H1 (cell line): ENCODE data around the gene GLB1L2. TPM values are rescaled to one million over a fixed set of nuclear protein-coding genes. Genes with fewer than 3 reads are reported as not detected.

Source experiments
- CTCF ChIA-PET: fragments of 300-600 bp; sonication (Branson Sonifier 250); formaldehyde crosslinking; loops from one replicate; lab custom pipeline; 2021; ENCODE audit not compliant: partially characterized antibody; lab: Charles Lee
- POLR2A ChIA-PET: fragments of 300-600 bp; sonication (Branson Sonifier 250); formaldehyde crosslinking; loops from one replicate; lab custom pipeline; 2021; ENCODE audit warnings: inconsistent platforms; ENCODE audit not compliant: partially characterized antibody; lab: Charles Lee
- DNase-seq, 2 experiments: peaks; one replicate each; pipeline versions ENCODE4 v3.0.0 to v3.0.0-alpha.2; 2010 to 2022; ENCODE audit warnings: low spot score in 2 of 2, low read depth in 1 of 2, mixed read lengths in 1 of 2
- FAIRE-seq: peaks from 2 replicates; lab custom pipeline; 2011; peaks lifted over from hg19 to GRCh38; lab: Jason Lieb, UNC
- H2AFZ ChIP-seq: 2 replicates; pipeline ENCODE4 v1.8.1; 2012; ENCODE audit warnings: low read length, inconsistent platforms
- H2AK5ac ChIP-seq: 2 replicates; pipeline ENCODE4 v1.6.1; 2013; ENCODE audit warnings: low read depth, low read length
- H2BK120ac ChIP-seq: replicated peaks from 2 replicates; pipeline ENCODE3; 2013; ENCODE audit warnings: low read depth, low read length, inconsistent platforms
- H2BK12ac ChIP-seq: 2 replicates; pipeline ENCODE4 v1.6.1; 2013; ENCODE audit warnings: low read depth, low read length
- H2BK15ac ChIP-seq: 2 replicates; pipeline ENCODE4 v1.6.1; 2013; ENCODE audit warnings: low read length
- H2BK20ac ChIP-seq: 2 replicates; pipeline ENCODE4 v1.6.1; 2013; ENCODE audit warnings: low read length
- H2BK5ac ChIP-seq: 2 replicates; pipeline ENCODE4 v1.6.1; 2013; ENCODE audit warnings: low read depth, low read length
- H3K14ac ChIP-seq: 2 replicates; pipeline ENCODE4 v1.6.1; 2013; ENCODE audit warnings: inconsistent platforms; ENCODE audit not compliant: insufficient read length
- H3K18ac ChIP-seq: 2 replicates; pipeline ENCODE4 v1.6.1; 2013; ENCODE audit warnings: low read length; ENCODE audit errors: extremely low read depth
- H3K23ac ChIP-seq: 2 replicates; pipeline ENCODE4 v1.6.1; 2013; ENCODE audit warnings: inconsistent platforms; ENCODE audit not compliant: insufficient read length
- H3K23me2 ChIP-seq: 2 replicates; pipeline ENCODE4 v1.6.1; 2013; ENCODE audit warnings: low read depth, low read length
- H3K27ac ChIP-seq: 2 replicates; pipeline ENCODE4 v1.6.1; 2011; ENCODE audit warnings: low read depth, low read length, inconsistent platforms
- H3K27me3 ChIP-seq, 4 experiments: replicated peaks in 1 of 4; 1 replicate in 1 of 4; 2 replicates in 3 of 4; pipeline versions ENCODE4 v1.6.1 to v1.8.1; 2011 to 2013; ENCODE audit warnings: low read length in 3 of 4, mild to moderate bottlenecking in 3 of 4, inconsistent platforms in 2 of 4, mixed read lengths in 2 of 4, moderate library complexity in 1 of 4; ENCODE audit not compliant: control insufficient read depth in 3 of 4, insufficient read depth in 3 of 4; ENCODE audit errors: extremely low read depth in 1 of 4
- H3K36me3 ChIP-seq, 4 experiments: 2 replicates each; pipeline versions ENCODE4 v1.6.1 to v1.8.1; 2011 to 2013; ENCODE audit warnings: mild to moderate bottlenecking in 4 of 4, low read length in 3 of 4, moderate library complexity in 2 of 4, control low read depth in 1 of 4, inconsistent platforms in 1 of 4; ENCODE audit not compliant: insufficient read depth in 4 of 4, control insufficient read depth in 2 of 4
- H3K4ac ChIP-seq: replicated peaks from 2 replicates; pipeline ENCODE3; 2013; ENCODE audit warnings: low read length, low read depth, mixed read lengths, inconsistent platforms; ENCODE audit not compliant: insufficient read length
- H3K4me1 ChIP-seq, 4 experiments: replicated peaks in 1 of 4; 1 replicate in 1 of 4; 2 replicates in 3 of 4; pipeline versions ENCODE4 v1.6.1 to v1.8.1; 2011 to 2013; ENCODE audit warnings: low read length in 3 of 4, inconsistent platforms in 2 of 4, mixed read lengths in 1 of 4; ENCODE audit not compliant: insufficient read depth in 4 of 4, control insufficient read depth in 3 of 4
- H3K4me2 ChIP-seq, 2 experiments: 2 replicates each; pipeline versions ENCODE4 v1.6.1 to v1.8.1; 2011 to 2013; ENCODE audit warnings: low read depth in 2 of 2, low read length in 2 of 2, control low read depth in 1 of 2, inconsistent platforms in 1 of 2, mild to moderate bottlenecking in 1 of 2; ENCODE audit not compliant: insufficient read depth in 1 of 2
- H3K4me3 ChIP-seq, 4 experiments: fragments of 200-600, 300-600 bp in 1 of 4; sonication (generic), shearing (Covaris generic), sonication (Bioruptor Twin) in 1 of 4; 2 replicates each; pipeline versions ENCODE4 v1.5.1 to v1.8.1; 2011 to 2016; ENCODE audit warnings: low read length in 4 of 4, low read depth in 3 of 4, control low read depth in 2 of 4, inconsistent platforms in 2 of 4, mild to moderate bottlenecking in 2 of 4, mixed read lengths in 1 of 4, moderate library complexity in 1 of 4; ENCODE audit not compliant: insufficient read depth in 2 of 4; ENCODE audit errors: extremely low read depth in 1 of 4
- H3K56ac ChIP-seq: replicated peaks from 2 replicates; pipeline ENCODE3; 2013; ENCODE audit warnings: low read depth, mild to moderate bottlenecking, mixed read lengths, low read length, inconsistent platforms; ENCODE audit not compliant: insufficient read length
- H3K79me1 ChIP-seq: 2 replicates; pipeline ENCODE4 v1.6.1; 2013; ENCODE audit warnings: low read depth, low read length, control low read depth
- H3K79me2 ChIP-seq, 2 experiments: 2 replicates each; pipeline versions ENCODE4 v1.6.1 to v1.8.1; 2012 to 2013; ENCODE audit warnings: low read length in 2 of 2, mild to moderate bottlenecking in 2 of 2, inconsistent platforms in 1 of 2; ENCODE audit not compliant: insufficient read depth in 2 of 2, control insufficient read depth in 1 of 2
- H3K9ac ChIP-seq, 4 experiments: replicated peaks in 1 of 4; 1 replicate in 1 of 4; 2 replicates in 3 of 4; pipeline versions ENCODE4 v1.6.1 to v1.8.1; 2011 to 2013; ENCODE audit warnings: low read depth in 3 of 4, low read length in 3 of 4, control low read depth in 2 of 4, mild to moderate bottlenecking in 2 of 4, moderate library complexity in 2 of 4, inconsistent platforms in 1 of 4; ENCODE audit errors: extremely low read depth in 1 of 4
- H3K9me3 ChIP-seq, 2 experiments: 2 replicates each; pipeline versions ENCODE4 v1.6.1 to v1.8.1; 2012 to 2013; ENCODE audit warnings: mild to moderate bottlenecking in 2 of 2, moderate library complexity in 2 of 2, control low read depth in 1 of 2, inconsistent platforms in 1 of 2, low read depth in 1 of 2, low read length in 1 of 2, mixed read lengths in 1 of 2; ENCODE audit not compliant: insufficient read depth in 2 of 2
- H4K20me1 ChIP-seq, 2 experiments: replicated peaks in 1 of 2; 2 replicates each; pipeline versions ENCODE3 to v1.8.1; 2011 to 2013; ENCODE audit warnings: inconsistent platforms in 2 of 2, low read length in 2 of 2, mild to moderate bottlenecking in 1 of 2; ENCODE audit not compliant: insufficient read depth in 2 of 2, control insufficient read depth in 1 of 2
- H4K5ac ChIP-seq: 2 replicates; pipeline ENCODE4 v1.6.1; 2013; ENCODE audit warnings: low read length, low read depth, mixed read lengths, inconsistent platforms; ENCODE audit not compliant: insufficient read length
- H4K8ac ChIP-seq: 2 replicates; pipeline ENCODE4 v1.8.0; 2013; ENCODE audit warnings: mild to moderate bottlenecking, moderate library complexity, low read length, inconsistent platforms; ENCODE audit not compliant: insufficient read depth; ENCODE audit errors: extremely low read depth
- H4K91ac ChIP-seq: replicated peaks from 2 replicates; pipeline ENCODE3; 2013; ENCODE audit warnings: low read length, mixed read lengths, inconsistent platforms; ENCODE audit not compliant: insufficient read length
- BACH1 ChIP-seq: IDR thresholded peaks from 2 replicates; pipeline ENCODE4 v1.6.1; 2012; ENCODE audit warnings: low read length, improper control_type of control experiment
- WGBS, 2 experiments: shearing (Covaris generic) in 1 of 2; methylation state at CpG; one replicate each; pipeline versions ENCODE4 v1.1.6 to v1.1.7; 2013 to 2015; ENCODE audit warnings: low lambda C conversion rate in 2 of 2, mixed read lengths in 2 of 2, inconsistent platforms in 1 of 2, low coverage in 1 of 2, missing lambda C conversion rate in 1 of 2; ENCODE audit not compliant: insufficient replicate concordance in 2 of 2, insufficient coverage in 1 of 2, insufficient read length in 1 of 2; ENCODE audit errors: extremely low coverage in 1 of 2, missing lambda C conversion rate in 1 of 2; 5-methylcytosine and 5-hydroxymethylcytosine counted together
- polyA plus RNA-seq, 7 experiments: library from polyadenylated mRNA; depleted of rRNA in 3 of 7; stranded (reverse) in 5 of 7; unstranded in 2 of 7; fragments of >200 nt in 5 of 7; fragments of 200-250 nt in 2 of 7; gene quantifications; 1 replicate in 5 of 7; 2 replicates in 1 of 7; 4 replicates in 1 of 7; pipeline versions ENCODE4 v1.2.1 to v1.2.3, GENCODE V29; 2011 to 2013; ENCODE audit warnings: missing spikeins in 2 of 7, mixed read lengths in 2 of 7
- total RNA-seq: library from RNA; stranded (reverse); fragmentation: NEBNext Ultra II Directional; extraction: Animal tissue kit (Norgen Biotek cat#: 25700); gene quantifications from 2 replicates; pipeline ENCODE4 v1.2.1, GENCODE V29; 2021
- TF ChIP-seq, protein P1 (sequence below), 3 experiments: IDR thresholded peaks; 1 replicate in 2 of 3; 2 replicates in 1 of 3; pipeline versions ENCODE4 v1.5.1 to v1.6.1; 2011; ENCODE audit warnings: low read length in 3 of 3, mild to moderate bottlenecking in 3 of 3, inconsistent platforms in 2 of 3, low read depth in 1 of 3, moderate library complexity in 1 of 3; ENCODE audit not compliant: insufficient read depth in 1 of 3; ENCODE audit errors: control extremely low read depth in 1 of 3

The GLB1L2 gene
- total and polyA plus RNA-seq, 2 of the 8 experiments (the other 6 are each of a cell fraction or from before 2014, with no cell fraction given) = 4.4 to 7.9 TPM

DNA sequence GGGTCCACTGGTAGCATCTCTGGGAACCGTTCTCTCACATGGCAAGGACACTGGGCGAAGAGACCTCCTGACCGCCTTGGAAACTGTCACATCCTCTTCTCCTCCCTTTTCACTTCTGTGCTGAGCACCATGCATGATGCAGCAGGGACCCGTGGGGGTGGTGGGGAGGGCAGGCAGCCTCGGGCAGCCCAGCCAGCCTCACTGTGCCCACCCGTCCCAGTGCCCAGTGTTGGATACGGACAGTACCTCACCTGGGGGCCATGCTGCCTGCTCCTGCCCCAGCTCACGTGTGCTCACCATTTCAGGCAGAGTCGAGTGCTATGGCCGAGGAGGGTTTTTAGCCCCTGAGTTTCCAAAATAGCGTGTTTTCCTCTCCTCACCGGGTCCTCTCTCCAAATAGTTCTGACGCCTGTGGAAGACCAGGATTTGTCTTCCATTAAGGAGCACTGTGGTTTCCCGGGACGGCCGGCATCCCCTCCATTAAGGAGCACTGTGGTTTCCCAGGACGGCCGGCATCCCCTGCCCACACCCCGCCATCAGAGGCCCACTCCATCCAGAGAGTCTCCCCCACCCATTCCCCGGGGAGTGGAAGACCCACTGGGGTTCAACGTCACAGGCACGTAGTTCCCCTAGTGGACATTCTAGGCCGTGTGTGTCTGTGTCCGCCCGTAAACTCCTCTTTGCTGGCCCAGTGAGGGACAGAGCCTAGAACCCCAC, 57.8 kb downstream of the GLB1L2 start:
- H2AK5ac ChIP-seq = no peak overlapping the region
- POLR2A ChIA-PET = interaction anchor here (0.7 kb wide), 1 partner anchor 156 kb away, joined by 3 read pairs; no protein-coding TSS in a partner anchor
- H3K23ac ChIP-seq = no peak overlapping the region
- no peak overlapping the region for H3K4me3 ChIP-seq
- no peak overlapping the region for H3K27ac ChIP-seq
- H4K8ac ChIP-seq = peak overlapping the region; percentile 42; the same call in 1 of the 2 replicates
- 94% methylated on average over 22 of the region's 25 CpGs; no CpG with 5 or more reads in 1 of the 2 experiments for WGBS, 2 experiments
- DNase-seq = no peak
- H3K27me3 ChIP-seq = no peaks in the 10 kb centered on the region
- peaks cover 8 to 19% of the 10 kb centered on the region in 2 experiments for H4K20me1 ChIP-seq
- no peak overlapping the region for H3K56ac ChIP-seq
- H3K4me1 ChIP-seq = peaks cover 0 to 3% (median 0%) of the 10 kb centered on the region in 4 experiments; a peak in 1 of 7 replicates
- no peak overlapping the region for H3K14ac ChIP-seq
- no peak overlapping the region for H3K4ac ChIP-seq
- H2BK12ac ChIP-seq = no peak overlapping the region
- H3K18ac ChIP-seq = no peak overlapping the region
- H2BK20ac ChIP-seq = no peak overlapping the region
- no peak overlapping the region for H2AFZ ChIP-seq
- 0 out of 2 replicates have a peak, but pooled peaks cover 2% of the 10 kb centered on the region for H3K79me1 ChIP-seq
- no peak overlapping the region for H4K5ac ChIP-seq
- CTCF ChIA-PET = interaction anchor here (1.1 to 4.8 kb wide), 4 partner anchors 14 to 130 kb away, joined by 3 to 17 read pairs (median 8); no protein-coding TSS in a partner anchor
- no peak overlapping the region for H3K9ac ChIP-seq
- H3K4me2 ChIP-seq = no peak overlapping the region
- no peaks in the 10 kb centered on the region for H3K23me2 ChIP-seq
- TF ChIP-seq, protein P1, sequence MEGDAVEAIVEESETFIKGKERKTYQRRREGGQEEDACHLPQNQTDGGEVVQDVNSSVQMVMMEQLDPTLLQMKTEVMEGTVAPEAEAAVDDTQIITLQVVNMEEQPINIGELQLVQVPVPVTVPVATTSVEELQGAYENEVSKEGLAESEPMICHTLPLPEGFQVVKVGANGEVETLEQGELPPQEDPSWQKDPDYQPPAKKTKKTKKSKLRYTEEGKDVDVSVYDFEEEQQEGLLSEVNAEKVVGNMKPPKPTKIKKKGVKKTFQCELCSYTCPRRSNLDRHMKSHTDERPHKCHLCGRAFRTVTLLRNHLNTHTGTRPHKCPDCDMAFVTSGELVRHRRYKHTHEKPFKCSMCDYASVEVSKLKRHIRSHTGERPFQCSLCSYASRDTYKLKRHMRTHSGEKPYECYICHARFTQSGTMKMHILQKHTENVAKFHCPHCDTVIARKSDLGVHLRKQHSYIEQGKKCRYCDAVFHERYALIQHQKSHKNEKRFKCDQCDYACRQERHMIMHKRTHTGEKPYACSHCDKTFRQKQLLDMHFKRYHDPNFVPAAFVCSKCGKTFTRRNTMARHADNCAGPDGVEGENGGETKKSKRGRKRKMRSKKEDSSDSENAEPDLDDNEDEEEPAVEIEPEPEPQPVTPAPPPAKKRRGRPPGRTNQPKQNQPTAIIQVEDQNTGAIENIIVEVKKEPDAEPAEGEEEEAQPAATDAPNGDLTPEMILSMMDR (IDR thresholded peaks at IDR 0.05; ENCODE audit: control extremely low read depth in 1 of 3, insufficient read depth in 1 of 3, low read depth in 1 of 3, low read length in 3 of 3) = peak in 1 of 3 experiments; percentile 3; a peak in 1 of 4 replicates
- no peak for TF ChIP-seq BACH1
- no peak for FAIRE-seq
- no peaks in the 10 kb centered on the region for H3K79me2 ChIP-seq
- H2BK120ac ChIP-seq = no peak overlapping the region
- H2BK15ac ChIP-seq = no peak overlapping the region
- no peaks in the 10 kb centered on the region; a peak in 2 of 8 replicates for H3K36me3 ChIP-seq
- peak overlapping the region; percentile 21; the same call in 1 of the 2 replicates for H2BK5ac ChIP-seq
- H4K91ac ChIP-seq = no peak overlapping the region
- no peaks in the 10 kb centered on the region for H3K9me3 ChIP-seq
